Stomach (tissue), 9 donors: ENCODE measurements around the gene DNPEP. TPM values are rescaled to one million over a fixed set of nuclear protein-coding genes. Genes with fewer than 3 reads are reported as not detected.

Experiments used
- DNase-seq, 2 donors: peaks; one replicate each; pipeline versions ENCODE4 v3.0.0 to v3.0.0-alpha.2; 2013 to 2019
- H3K27ac ChIP-seq, 5 donors: fragments of 200-600 bp in 4 of 5; sonication (generic) in 4 of 5; one replicate each; pipeline ENCODE4 v1.5.1; 2013 to 2019; ENCODE audit warnings: mild to moderate bottlenecking in 1 of 5, moderate library complexity in 1 of 5
- H3K27me3 ChIP-seq, 3 donors: fragments of 200-600 bp; sonication (generic); one replicate each; pipeline ENCODE4 v1.5.1; 2017 to 2019; ENCODE audit warnings: mixed run types in 1 of 3
- H3K36me3 ChIP-seq, 4 donors: fragments of 200-600 bp; sonication (generic); 1 replicate in 3 of 4; 2 replicates in 1 of 4; pipeline ENCODE4 v1.5.1; 2016 to 2019
- H3K4me1 ChIP-seq, 4 donors: fragments of 200-600 bp; sonication (generic); one replicate each; pipeline ENCODE4 v1.5.1; 2016 to 2019
- H3K4me3 ChIP-seq, 4 donors: fragments of 200-600 bp; sonication (generic) in 3 of 4; one replicate each; pipeline ENCODE4 v1.5.1; 2016 to 2019; ENCODE audit warnings: mild to moderate bottlenecking in 1 of 4
- H3K9me3 ChIP-seq, 4 donors: fragments of 200-600 bp; sonication (generic); one replicate each; pipeline ENCODE4 v1.5.1; 2016 to 2019
- CTCF ChIP-seq, 7 experiments: fragments of 450-650 bp in 4 of 7; fragments of 200-600 bp in 3 of 7; sonication (generic) in 3 of 7; IDR thresholded peaks; one replicate each; pipeline ENCODE4 v1.5.1; 2016 to 2019; ENCODE audit warnings: antibody characterized with exemption in 7 of 7, control low read depth in 2 of 7, mild to moderate bottlenecking in 1 of 7
- EP300 ChIP-seq: sonication (generic); formaldehyde crosslinking; IDR thresholded peaks from one replicate; pipeline ENCODE4 v1.6.1; 2017; ENCODE audit warnings: antibody characterized with exemption
- POLR2A ChIP-seq, 4 donors: fragments of 450-650 bp; IDR thresholded peaks; one replicate each; pipeline ENCODE4 v1.6.1; 2016; ENCODE audit warnings: antibody characterized with exemption in 4 of 4, control low read depth in 2 of 4, mild to moderate bottlenecking in 1 of 4, moderate library complexity in 1 of 4
- POLR2AphosphoS5 ChIP-seq, 3 donors: sonication (generic); formaldehyde crosslinking; IDR thresholded peaks; one replicate each; pipeline ENCODE4 v1.6.1; 2016; ENCODE audit warnings: antibody characterized with exemption in 3 of 3
- WGBS, 5 donors: extraction: QIAGEN DNeasy Blood & Tissue Kit in 3 of 5; methylation state at CpG; one replicate each; pipeline versions ENCODE4 v1.1.5 to v1.1.7; 2013 to 2018; 5-methylcytosine and 5-hydroxymethylcytosine counted together
- intact Hi-C: fragments of 100-400 bp; cut with DNase I; formaldehyde crosslinking; loops from one replicate; pipeline ENCODE4 v1.15.1; 2023; ENCODE audit warnings: low total_unique reads
- polyA plus RNA-seq, 3 donors: library from polyadenylated mRNA; stranded (reverse); fragments of 200-250 nt; gene quantifications; one replicate each; pipeline ENCODE4 v1.2.3, GENCODE V29; 2013
- total RNA-seq, 5 donors: library from RNA; depleted of rRNA; stranded (reverse); fragments of >200 nt; gene quantifications; one replicate each; pipeline versions ENCODE4 v1.1.0 to v1.2.3, GENCODE V29; 2014 to 2016
- donor health status: healthy with polysubstance abuse.
- donor health status: Bipolar disorder and iron deficiency.
- donor health status: healthy.

DNPEP gene
- total and polyA plus RNA-seq, 8 donors = 32.7 to 147 (median 82.2) TPM

DNA sequence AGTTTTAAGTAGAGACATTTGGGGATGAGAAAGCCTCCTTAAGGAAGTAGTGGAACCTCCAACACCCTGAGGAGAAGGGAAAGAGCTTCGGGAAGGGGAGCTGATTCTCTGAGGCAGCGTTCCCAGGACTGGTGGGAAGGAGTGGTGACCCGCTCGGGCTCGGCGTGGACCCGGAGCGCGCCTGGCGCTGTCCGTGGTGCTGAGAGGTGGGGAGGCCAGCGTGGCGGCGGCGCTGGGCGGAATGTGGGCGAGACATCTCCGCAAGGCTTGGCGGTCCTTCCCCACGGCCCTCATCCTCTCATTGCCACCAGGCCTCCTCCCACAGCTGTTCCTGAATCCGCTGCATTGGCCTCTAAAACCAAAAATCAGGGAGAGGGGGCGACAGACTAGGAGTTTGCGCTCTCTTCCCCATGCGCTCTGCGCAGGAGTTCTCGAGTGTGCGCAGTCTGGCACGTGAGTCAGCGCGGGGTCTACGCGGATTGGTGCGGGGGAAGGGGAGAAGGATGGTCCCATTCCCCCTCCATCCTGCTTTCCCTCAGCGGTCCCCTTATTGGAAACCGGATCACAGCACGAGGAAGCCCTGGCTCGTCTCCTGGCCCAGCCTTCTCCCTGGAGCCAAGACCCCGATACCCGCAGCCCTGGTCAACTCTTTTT lies 56.0 kb downstream of the DNPEP start:
- Histone ChIP-seq H3K36me3 (no peaks in the 10 kb centered on the region), H3K9me3 (peaks cover 0 to 27% (median 11%) of the 10 kb centered on the region in 4 donors), H3K27me3 (peaks cover 15 to 80% (median 31%) of the 10 kb centered on the region in 3 donors), H3K4me3 (no peak overlapping the region), H3K4me1 (peaks cover 0 to 7% (median 0%) of the 10 kb centered on the region in 4 donors), H3K27ac (no peak overlapping the region)
- intact Hi-C loops = no loop called here
- peak in 1 of 2 donors; percentile 78 for DNase-seq
- WGBS, 5 donors = 13 to 16% (median 14%) methylated on average over 25 to 39 of the region's 39 CpGs
- TF ChIP-seq POLR2A (IDR thresholded peaks at IDR 0.05) (no peak), CTCF (IDR thresholded peaks at IDR 0.05) (no peak)

- TF ChIP-seq POLR2AphosphoS5 (IDR thresholded peaks at IDR 0.05) (no peak), POLR2A (IDR thresholded peaks at IDR 0.05) (no peak), EP300 (no peak), CTCF (IDR thresholded peaks at IDR 0.05) (no peak)
- peaks cover 15 to 88% (median 44%) of the 10 kb centered on the region in 3 donors for H3K27me3 ChIP-seq
- WGBS, 5 donors = 33 to 59% (median 55%) methylated on average over 2 of the region's 2 CpGs
Observed at GRCh38 chr2:219327719-219328118, 60.0 kb downstream of the DNPEP start.

GRCh38 chr2:219325657-219326315 lies 61.9 kb downstream of the DNPEP start:
- no peaks in the 10 kb centered on the region for H3K36me3 ChIP-seq
- H3K27ac ChIP-seq = no peak overlapping the region
- no peak for DNase-seq
- 66 to 71% (median 68%) methylated on average over 9 of the region's 9 CpGs for WGBS, 5 donors
- H3K4me1 ChIP-seq = no peaks in the 10 kb centered on the region
- peaks cover 2 to 84% (median 38%) of the 10 kb centered on the region in 3 donors for H3K27me3 ChIP-seq
- intact Hi-C loops = no loop called here
- no peak for TF ChIP-seq CTCF (IDR thresholded peaks at IDR 0.05)
- TF ChIP-seq EP300 = no peak
- TF ChIP-seq POLR2AphosphoS5 (IDR thresholded peaks at IDR 0.05) = no peak
- no peak for TF ChIP-seq POLR2A (IDR thresholded peaks at IDR 0.05)
- no peak overlapping the region for H3K4me3 ChIP-seq
- no peaks in the 10 kb centered on the region for H3K9me3 ChIP-seq

More at GRCh38 chr2:219327719-219328118, 60.0 kb downstream of the DNPEP start:
- intact Hi-C loops = no loop called here
- H3K27ac ChIP-seq = no peak overlapping the region
- peaks cover 0 to 13% (median 0%) of the 10 kb centered on the region in 4 donors for H3K9me3 ChIP-seq
- no peak overlapping the region for H3K4me3 ChIP-seq
- no peaks in the 10 kb centered on the region for H3K36me3 ChIP-seq
- H3K4me1 ChIP-seq = peaks cover 0 to 7% (median 0%) of the 10 kb centered on the region in 4 donors
- peak in 1 of 2 donors; percentile 46 for DNase-seq

- Histone ChIP-seq H3K27ac (no peak overlapping the region), H3K36me3 (no peaks in the 10 kb centered on the region), H3K9me3 (no peaks in the 10 kb centered on the region), H3K27me3 (peaks cover 0 to 84% (median 33%) of the 10 kb centered on the region in 3 donors), H3K4me3 (no peak overlapping the region), H3K4me1 (no peaks in the 10 kb centered on the region)
- intact Hi-C loops = no loop called here
- TF ChIP-seq EP300 (no peak), POLR2AphosphoS5 (IDR thresholded peaks at IDR 0.05) (no peak), POLR2A (IDR thresholded peaks at IDR 0.05) (no peak), CTCF (IDR thresholded peaks at IDR 0.05) (no peak)
- WGBS, 5 donors = 77 to 91% (median 87%) methylated on average over 4 of the region's 4 CpGs
- no peak for DNase-seq
Observed at GRCh38 chr2:219325136-219325535, 62.6 kb downstream of the DNPEP start.
